ENCODE data around the gene RESP18. TPM values are rescaled to one million over a fixed set of nuclear protein-coding genes. Genes with fewer than 3 reads are reported as not detected.
A peak's percentile ranks its signal among the peaks of the same experiment; 100 is the strongest.

RESP18 gene
- not detected for polyA plus RNA-seq (ENCODE audit: insufficient read length in 4 of 4)

- DNase-seq (ENCODE audit: low read depth in 4 of 4, low spot score in 2 of 4): no peak
Measured at GRCh38 chr2:219332542-219332941, at the start of gene RESP18. TSS of gene RESP18 (minus strand) at chr2:219332744.

- no peak for DNase-seq (ENCODE audit: low read depth in 4 of 4, low spot score in 2 of 4)
Measured at GRCh38 chr2:219381448-219381847, 48.9 kb upstream of the RESP18 start.

- DNase-seq (ENCODE audit: low read depth in 4 of 4, low spot score in 2 of 4): no peak
Measured at GRCh38 chr2:219380926-219381325, 48.4 kb upstream of the RESP18 start.

- no peak for DNase-seq (ENCODE audit: low read depth in 4 of 4, low spot score in 2 of 4)
Measured at GRCh38 chr2:219378163-219378851, 45.8 kb upstream of the RESP18 start.

GRCh38 chr2:219369447-219369861, 36.9 kb upstream of the RESP18 start:
- DNase-seq (ENCODE audit: low read depth in 4 of 4, low spot score in 2 of 4): no peak

GRCh38 chr2:219368690-219369191, 36.2 kb upstream of the RESP18 start:
- DNase-seq (ENCODE audit: low read depth in 4 of 4, low spot score in 2 of 4): no peak

- no peak for DNase-seq (ENCODE audit: low read depth in 4 of 4, low spot score in 2 of 4)
Measured at GRCh38 chr2:219362524-219363164, 30.1 kb upstream of the RESP18 start.

GRCh38 chr2:219362072-219362471, 29.5 kb upstream of the RESP18 start:
- DNase-seq (ENCODE audit: low read depth in 4 of 4, low spot score in 2 of 4): no peak

- no peak for DNase-seq (ENCODE audit: low read depth in 4 of 4, low spot score in 2 of 4)
Measured at GRCh38 chr2:219358170-219359075, 25.9 kb upstream of the RESP18 start.

- DNase-seq (ENCODE audit: low read depth in 4 of 4, low spot score in 2 of 4): no peak
Measured at GRCh38 chr2:219356834-219357233, 24.3 kb upstream of the RESP18 start.

- no peak for DNase-seq (ENCODE audit: low read depth in 4 of 4, low spot score in 2 of 4)
Measured at GRCh38 chr2:219354582-219354981, 22.0 kb upstream of the RESP18 start.

- no peak for DNase-seq (ENCODE audit: low read depth in 4 of 4, low spot score in 2 of 4)
Measured at GRCh38 chr2:219353129-219353528, 20.6 kb upstream of the RESP18 start.

GRCh38 chr2:219352448-219353023, 20.0 kb upstream of the RESP18 start:
- no peak for DNase-seq (ENCODE audit: low read depth in 4 of 4, low spot score in 2 of 4)

GRCh38 chr2:219350710-219351221, 18.2 kb upstream of the RESP18 start:
- DNase-seq (ENCODE audit: low read depth in 4 of 4, low spot score in 2 of 4): no peak

- no peak for DNase-seq (ENCODE audit: low read depth in 4 of 4, low spot score in 2 of 4)
Measured at GRCh38 chr2:219350215-219350614, 17.7 kb upstream of the RESP18 start.

GRCh38 chr2:219344751-219345430, 12.3 kb upstream of the RESP18 start:
- DNase-seq (ENCODE audit: low read depth in 4 of 4, low spot score in 2 of 4): no peak

- no peak for DNase-seq (ENCODE audit: low read depth in 4 of 4, low spot score in 2 of 4)
Measured at GRCh38 chr2:219335373-219335786, 2.8 kb upstream of the RESP18 start.

- DNase-seq (ENCODE audit: low read depth in 4 of 4, low spot score in 2 of 4): no peak
Measured at GRCh38 chr2:219334076-219334475, 1.5 kb upstream of the RESP18 start.

- peak; percentile 23 to 40 (median 36) for DNase-seq (ENCODE audit: low read depth in 4 of 4, low spot score in 2 of 4)
Measured at GRCh38 chr2:219331560-219332213, 857 bp downstream of the RESP18 start.

Measured in left renal cortex interstitium (tissue), 4 donors.